K562 (cell line): ENCODE data around the gene SERTM1. TPM values are rescaled to one million over a fixed set of nuclear protein-coding genes. Genes with fewer than 3 reads are reported as not detected.

ENCODE experiments used
- ATAC-seq: fragments of 200-7000 bp; cut with Tn5 transposase; 3 replicates; pipeline ENCODE4 v1.9.1; 2020; ENCODE audit warnings: moderate library complexity
- BruUV-seq: library from RNA; stranded (reverse); fragments of 400-500 nt; replicated peaks from 2 replicates; lab custom pipeline; 2021; lab: Mats Ljungman, UMichigan
- CTCF ChIA-PET: fragments of 300-600 bp; formaldehyde crosslinking; extraction: SDS; loops from one replicate; lab custom pipeline; 2021; ENCODE audit warnings: low intra/inter-chr PET ratio; lab: Yijun Ruan, JAX
- POLR2A ChIA-PET: fragments of 300-600, 350-650 bp; sonication (Branson Sonifier 250); formaldehyde crosslinking; extraction: SDS; loops from one replicate; lab custom pipeline; 2021; ENCODE audit warnings: antibody characterized with exemption, inconsistent platforms; lab: Yijun Ruan, JAX
- DNase-seq, 4 experiments: peaks; one replicate each; pipeline versions ENCODE4 v3.0.0 to v3.0.0-alpha.2; 2011 to 2018; ENCODE audit warnings: low spot score in 3 of 4, mixed read lengths in 3 of 4; ENCODE audit errors: extremely low read depth in 1 of 4
- FAIRE-seq: peaks from 2 replicates; lab custom pipeline; 2011; peaks lifted over from hg19 to GRCh38; lab: Jason Lieb, UNC
- H2AFZ ChIP-seq: 2 replicates; pipeline ENCODE4 v1.6.0; 2011; ENCODE audit warnings: low read depth, low read length, control low read depth, inconsistent platforms
- H3K27ac ChIP-seq: fragments of 200-600 bp; 3 replicates; pipeline ENCODE4 v1.8.0; 2011; ENCODE audit warnings: low read depth, mild to moderate bottlenecking, control low read depth, inconsistent platforms, low read length, moderate library complexity, mixed read lengths; ENCODE audit errors: extremely low read depth
- H3K27me3 ChIP-seq, 2 experiments: fragments of 300-600 bp in 1 of 2; 2 replicates in 1 of 2; 3 replicates in 1 of 2; pipeline versions ENCODE4 v1.6.0 to v1.8.0; 2011; ENCODE audit warnings: inconsistent platforms in 2 of 2, low read length in 2 of 2, mild to moderate bottlenecking in 1 of 2, mixed read lengths in 1 of 2, moderate library complexity in 1 of 2; ENCODE audit not compliant: control insufficient read depth in 2 of 2, insufficient read depth in 2 of 2
- H3K36me3 ChIP-seq: fragments of 300-600 bp; 3 replicates; pipeline ENCODE4 v1.8.0; 2011; ENCODE audit warnings: mild to moderate bottlenecking, low read length, inconsistent platforms; ENCODE audit not compliant: control insufficient read depth, insufficient read depth
- H3K4me1 ChIP-seq, 2 experiments: fragments of 200-600 bp in 1 of 2; replicated peaks in 1 of 2; 2 replicates in 1 of 2; 3 replicates in 1 of 2; pipeline versions ENCODE4 v1.5.1 to v1.8.0; 2011; ENCODE audit warnings: inconsistent platforms in 2 of 2, low read length in 2 of 2, mild to moderate bottlenecking in 1 of 2, mixed read lengths in 1 of 2, moderate library complexity in 1 of 2; ENCODE audit not compliant: control insufficient read depth in 2 of 2, insufficient read depth in 2 of 2
- H3K4me2 ChIP-seq: 2 replicates; pipeline ENCODE4 v1.6.1; 2011; ENCODE audit warnings: low read length, control low read depth, inconsistent platforms, mixed read lengths; ENCODE audit not compliant: insufficient read depth
- H3K4me3 ChIP-seq: fragments of 200-600 bp; sonication (generic), shearing (Covaris generic); 2 replicates; pipeline ENCODE4 v1.5.1; 2016; ENCODE audit warnings: control low read depth, inconsistent platforms
- H3K79me2 ChIP-seq: fragments of 200-600 bp; 3 replicates; pipeline ENCODE4 v1.8.0; 2011; ENCODE audit warnings: low read length, inconsistent platforms; ENCODE audit not compliant: control insufficient read depth, insufficient read depth
- H3K9ac ChIP-seq, 2 experiments: 2 replicates each; pipeline versions ENCODE4 v1.6.0 to v1.6.1; 2011; ENCODE audit warnings: low read depth in 2 of 2, low read length in 2 of 2, control low read depth in 1 of 2, inconsistent platforms in 1 of 2, mild to moderate bottlenecking in 1 of 2, mixed read lengths in 1 of 2; ENCODE audit not compliant: insufficient read depth in 1 of 2
- H3K9me1 ChIP-seq: one replicate; pipeline ENCODE4 v1.6.0; 2011; ENCODE audit warnings: inconsistent platforms, mild to moderate bottlenecking, low read length, moderate library complexity; ENCODE audit not compliant: control insufficient read depth, insufficient read depth
- H3K9me3 ChIP-seq: replicated peaks from 2 replicates; pipeline ENCODE4 v1.5.1; 2011; ENCODE audit warnings: low read depth, low read length, inconsistent platforms; ENCODE audit not compliant: control insufficient read depth, insufficient read depth
- H4K20me1 ChIP-seq: replicated peaks from 2 replicates; pipeline ENCODE4 v1.6.1; 2011; ENCODE audit warnings: low read length, inconsistent platforms, mixed read lengths; ENCODE audit not compliant: control insufficient read depth, insufficient read depth
- CBX5 ChIP-seq: IDR thresholded peaks from 2 replicates; pipeline ENCODE4 v1.6.1; 2014; ENCODE audit warnings: low read depth, borderline replicate concordance
- CCNT2 ChIP-seq: IDR thresholded peaks from 2 replicates; pipeline ENCODE4 v1.6.1; 2011; ENCODE audit warnings: borderline replicate concordance, low read depth, mild to moderate bottlenecking, moderate library complexity, mixed read lengths, low read length; ENCODE audit not compliant: insufficient read length; ENCODE audit errors: extremely low read depth
- EP300 ChIP-seq: IDR thresholded peaks from 2 replicates; pipeline ENCODE4 v1.6.1; 2012; ENCODE audit warnings: low read length, improper control_type of control experiment
- FOSL1 ChIP-seq: fragments of 200-800 bp; sonication (Bioruptor generic); conservative IDR thresholded peaks from 2 replicates; pipeline ENCODE4 v1.6.1; 2016; ENCODE audit warnings: missing genetic modification characterization, missing compliant biosample characterization
- JUN ChIP-seq, 2 experiments: sonication (generic) in 1 of 2; formaldehyde crosslinking in 1 of 2; IDR thresholded peaks; 2 replicates each; pipeline versions ENCODE4 v1.6.1 to v1.8.0; 2012 to 2022; ENCODE audit warnings: borderline replicate concordance in 2 of 2, mild to moderate bottlenecking in 2 of 2, improper control_type of control experiment in 1 of 2, low read depth in 1 of 2, low read length in 1 of 2, missing genetic modification reagents in 1 of 2
- KDM1A ChIP-seq, 2 experiments: fragments of 450-650 bp; IDR thresholded peaks; 2 replicates each; pipeline ENCODE4 v1.6.1; 2016; ENCODE audit warnings: mild to moderate bottlenecking in 2 of 2
- LARP7 ChIP-seq: fragments of 450-650 bp; IDR thresholded peaks from 2 replicates; pipeline ENCODE4 v1.6.1; 2016
- RBM22 ChIP-seq: fragments of 200-400 bp; formaldehyde crosslinking; IDR thresholded peaks from 2 replicates; pipeline ENCODE4 v1.6.1; 2018; ENCODE audit warnings: low read length, low read depth; ENCODE audit not compliant: poor library complexity, severe bottlenecking
- TAL1 ChIP-seq: fragments of 450-650 bp; IDR thresholded peaks from 2 replicates; pipeline ENCODE4 v1.6.1; 2016; ENCODE audit warnings: mild to moderate bottlenecking
- TBL1XR1 ChIP-seq, 2 experiments: IDR thresholded peaks; 2 replicates each; pipeline ENCODE4 v1.6.1; 2012; ENCODE audit warnings: improper control_type of control experiment in 2 of 2, low read length in 2 of 2, mild to moderate bottlenecking in 1 of 2
- TCF7 ChIP-seq: sonication (generic); IDR thresholded peaks from 2 replicates; pipeline ENCODE4 v1.6.1; 2016; ENCODE audit warnings: antibody characterized with exemption, borderline replicate concordance
- TFE3 ChIP-seq: fragments of 450-650 bp; formaldehyde crosslinking; IDR thresholded peaks from 2 replicates; pipeline ENCODE4 v1.4.0; 2020; ENCODE audit warnings: mild to moderate bottlenecking, mixed read lengths
- VEZF1 ChIP-seq: fragments of 200-800 bp; sonication (Bioruptor generic); IDR thresholded peaks from 2 replicates; pipeline ENCODE4 v1.6.1; 2017; ENCODE audit warnings: missing genetic modification characterization, missing compliant biosample characterization
- ZNF277 ChIP-seq: fragments of 250-450 bp; sonication (Bioruptor Pico); IDR thresholded peaks from 2 replicates; pipeline ENCODE4 v1.8.0; 2022; ENCODE audit warnings: inconsistent platforms, mild to moderate bottlenecking, moderate library complexity, borderline replicate concordance
- WGBS: fragments of 100-300 bp; shearing (Covaris generic); methylation state at CpG from one replicate; pipeline ENCODE4 v1.1.6; 2016; ENCODE audit warnings: low coverage, mixed read lengths; ENCODE audit not compliant: insufficient coverage; ENCODE audit errors: missing lambda C conversion rate; 5-methylcytosine and 5-hydroxymethylcytosine counted together
- in situ Hi-C: fragments of 300-500 bp; cut with MboI; formaldehyde crosslinking; loops from 4 replicates; pipeline ENCODE4 v1.15.0; 2018; ENCODE audit warnings: inconsistent platforms, mixed read lengths
- intact Hi-C: fragments of 100-400 bp; cut with micrococcal nuclease; formaldehyde crosslinking; loops from 2 replicates; pipeline ENCODE4 v1.14.2; 2022
- polyA plus RNA-seq, 8 experiments: library from polyadenylated mRNA; depleted of rRNA in 4 of 8; stranded (reverse) in 5 of 8; unstranded in 3 of 8; fragments of >200 nt; fragmentation: Nextera tagmentation in 2 of 8; fragmentation: Illumina TruSeq in 1 of 8; extraction: Ambion mirVana in 2 of 8; extraction: Trizol in 1 of 8; gene quantifications; 2 replicates each; pipeline versions ENCODE4 v1.2.1 to v1.2.3, GENCODE V29; 2011 to 2014; ENCODE audit warnings: inconsistent platforms in 1 of 8, missing spikeins in 1 of 8
- total RNA-seq, 7 experiments: library from RNA; depleted of rRNA in 6 of 7; stranded (reverse); fragments of >200 nt in 6 of 7; fragmentation: Illumina TruSeq in 2 of 7; extraction: Trizol in 2 of 7; gene quantifications; 2 replicates each; pipeline versions ENCODE4 v1.2.1 to v1.2.3, GENCODE V29; 2011 to 2021; ENCODE audit warnings: low replicate concordance in 1 of 7

The SERTM1 gene
- total and polyA plus RNA-seq, 9 of the 15 experiments (the other 6 are each of a cell fraction or from before 2014, with no cell fraction given): not detected

GRCh38 chr13:36712290-36712689 lies 38.5 kb downstream of the SERTM1 start:
- no peaks in the 10 kb centered on the region for H3K4me1 ChIP-seq
- ATAC-seq: no peak
- FAIRE-seq: no peak
- H3K36me3 ChIP-seq: no peaks in the 10 kb centered on the region
- no peak for DNase-seq
- H3K9me1 ChIP-seq: no peaks in the 10 kb centered on the region
- H2AFZ ChIP-seq: no peak overlapping the region
- intact Hi-C loops (no loop called here), in situ Hi-C loops (no loop called here)
- H4K20me1 ChIP-seq: no peaks in the 10 kb centered on the region
- no peak overlapping the region for H3K27ac ChIP-seq
- no peak for TF ChIP-seq FOSL1
- TF ChIP-seq TBL1XR1 (IDR thresholded peaks at IDR 0.05; ENCODE audit: low read length in 2 of 2): no peak
- TF ChIP-seq TCF7: no peak
- no peak for TF ChIP-seq KDM1A (IDR thresholded peaks at IDR 0.05)
- TF ChIP-seq TAL1: no peak
- TF ChIP-seq ZNF277 (CRISPR knock-in tag): no peak
- no peak for TF ChIP-seq LARP7
- no peak for TF ChIP-seq CBX5
- no peak for TF ChIP-seq EP300
- TF ChIP-seq JUN (IDR thresholded peaks at IDR 0.05; ENCODE audit: borderline replicate concordance, low read depth, low read length): no peak
- no peak for TF ChIP-seq JUN (CRISPR knock-in tag; IDR thresholded peaks at IDR 0.05; ENCODE audit: borderline replicate concordance)
- no peak for TF ChIP-seq TFE3 (CRISPR knock-in tag)
- TF ChIP-seq CCNT2: no peak
- no peak for TF ChIP-seq VEZF1 (CRISPR knock-in tag)
- TF ChIP-seq RBM22: no peak
- TF ChIP-seq, all 486 proteins: peak for 0
- H3K9ac ChIP-seq: no peak overlapping the region
- H3K4me3 ChIP-seq: no peak overlapping the region
- 0% methylated on average over 3 of the region's 3 CpGs for WGBS
- ChIA-PET POLR2A (no interaction called here), CTCF (no interaction called here)
- H3K27me3 ChIP-seq: no peaks in the 10 kb centered on the region; a peak in 1 of 5 replicates
- no peaks in the 10 kb centered on the region for H3K9me3 ChIP-seq
- BruUV-seq: no TSS peak
- H3K4me2 ChIP-seq: no peak overlapping the region
- no peaks in the 10 kb centered on the region for H3K79me2 ChIP-seq
